IPS-NIHi7 (cell line): Measurements from ENCODE around the gene SIN3A.
A peak's percentile ranks its signal among the peaks of the same experiment; 100 is the strongest.
"Not testable (repeated sequence)": the region's sequence is repeated elsewhere in the genome, so short reads cannot be mapped to it uniquely, and the experiment has no call there.

Experiments
- DNase-seq: peaks from one replicate; pipeline ENCODE4 v3.0.0; 2012; ENCODE audit warnings: mixed read lengths; ENCODE audit errors: extremely low spot score

Gene SIN3A

GRCh38 chr15:75357976-75358673 is 93.4 kb downstream of the SIN3A start:
- DNase-seq: no peak

GRCh38 chr15:75356517-75356916 is 95.0 kb downstream of the SIN3A start:
- DNase-seq: no peak

- no peak for DNase-seq
Observed at GRCh38 chr15:75356006-75356405, 95.5 kb downstream of the SIN3A start.

GRCh38 chr15:75355369-75355768 is 96.1 kb downstream of the SIN3A start:
- DNase-seq: no peak

DNA sequence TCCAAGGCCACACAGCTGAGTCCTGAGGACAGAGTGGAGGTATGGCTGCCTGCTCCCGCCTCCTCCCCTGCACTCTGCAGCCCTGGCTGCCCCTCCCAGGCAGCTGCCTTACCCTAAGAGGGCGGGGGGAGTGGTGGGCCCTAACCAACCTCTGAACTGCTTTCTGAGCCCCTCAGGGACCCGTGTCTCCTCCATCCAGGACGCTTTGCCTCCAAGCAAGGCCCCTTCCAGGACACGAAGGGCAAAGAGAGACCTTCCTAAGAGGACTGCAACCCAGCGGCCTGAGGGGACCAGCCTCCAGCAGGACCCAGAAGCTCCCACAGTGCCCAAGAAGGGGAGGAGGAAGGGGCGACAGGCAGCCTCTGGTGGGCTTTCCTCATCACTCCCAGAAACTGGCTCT is 97.0 kb downstream of the SIN3A start:
- DNase-seq: no peak

GRCh38 chr15:75353604-75354003 is 97.9 kb downstream of the SIN3A start:
- DNase-seq: no peak

DNA sequence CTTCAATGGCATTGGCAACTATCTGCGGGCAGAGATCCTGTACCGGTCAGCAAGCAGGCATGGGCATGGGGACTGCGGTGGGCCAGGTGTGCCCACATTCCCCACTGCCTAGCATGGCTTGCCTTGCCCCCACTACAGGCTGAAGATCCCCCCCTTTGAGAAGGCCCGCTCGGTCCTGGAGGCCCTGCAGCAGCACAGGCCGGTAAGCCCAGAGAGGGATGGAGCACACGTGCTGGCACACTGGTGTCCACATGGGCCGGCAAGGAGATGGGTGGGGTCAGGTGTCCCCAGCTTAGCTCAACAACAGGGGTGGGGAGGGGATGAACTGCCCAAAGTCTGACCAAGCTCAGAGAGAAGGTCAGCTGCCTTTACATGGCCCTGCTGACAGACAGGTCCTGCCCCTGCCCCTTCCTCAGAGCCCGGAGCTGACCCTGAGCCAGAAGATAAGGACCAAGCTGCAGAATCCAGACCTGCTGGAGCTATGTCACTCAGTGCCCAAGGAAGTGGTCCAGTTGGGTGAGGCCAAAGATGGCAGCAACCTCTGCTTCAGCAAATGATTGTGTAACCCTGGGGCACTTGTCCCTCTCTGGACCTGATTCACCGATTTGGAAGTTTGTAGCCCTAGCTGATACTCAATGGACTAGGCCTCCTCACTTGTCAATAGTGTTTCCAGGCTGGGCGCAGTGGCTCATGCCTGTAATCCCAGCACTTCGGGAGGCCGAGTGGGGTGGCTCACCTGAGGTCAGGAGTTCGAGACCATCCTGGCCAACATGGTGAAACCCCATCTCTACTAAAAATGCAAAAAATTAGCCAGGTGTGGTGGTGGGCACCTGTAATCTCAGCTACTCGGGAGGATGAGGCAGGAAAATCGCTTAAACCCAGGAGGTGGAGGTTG is 99.1 kb downstream of the SIN3A start:
- no peak for DNase-seq

DNA sequence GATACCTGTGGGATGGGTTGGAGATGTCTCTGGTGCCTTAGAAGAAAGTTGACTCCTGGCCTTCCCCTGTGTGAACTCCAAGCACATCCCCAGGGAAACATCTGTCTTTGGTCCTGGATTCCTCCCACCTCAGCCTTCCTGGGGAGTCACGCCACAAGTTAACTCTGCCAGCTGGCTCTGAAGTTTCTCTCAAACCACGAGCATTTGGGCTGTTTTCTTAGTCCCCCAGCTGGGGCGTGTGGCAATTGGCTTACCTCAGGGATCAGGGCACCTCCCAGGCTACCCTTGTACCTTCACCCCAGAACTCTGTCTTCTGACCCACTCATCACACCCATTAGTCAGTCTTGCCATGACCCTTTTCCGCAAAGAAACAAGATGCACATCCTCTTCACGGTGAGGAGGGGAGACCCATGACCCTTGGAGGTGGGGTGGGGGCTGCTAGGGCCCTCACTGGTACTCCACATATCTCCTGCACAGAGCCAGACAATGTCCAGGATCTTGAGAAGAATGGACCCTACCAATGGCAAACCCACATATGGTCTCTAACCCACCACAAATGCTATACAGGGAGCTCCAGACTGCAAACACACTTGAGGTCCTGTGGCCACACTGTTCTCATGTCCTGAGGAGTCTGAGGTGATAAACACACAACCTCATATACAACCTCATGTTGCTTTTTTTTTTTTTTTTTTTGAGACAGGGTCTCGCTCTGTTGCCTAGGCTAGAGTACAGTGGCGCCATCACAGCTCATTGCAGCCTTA is 100.7 kb downstream of the SIN3A start:
- no peak for DNase-seq

DNA sequence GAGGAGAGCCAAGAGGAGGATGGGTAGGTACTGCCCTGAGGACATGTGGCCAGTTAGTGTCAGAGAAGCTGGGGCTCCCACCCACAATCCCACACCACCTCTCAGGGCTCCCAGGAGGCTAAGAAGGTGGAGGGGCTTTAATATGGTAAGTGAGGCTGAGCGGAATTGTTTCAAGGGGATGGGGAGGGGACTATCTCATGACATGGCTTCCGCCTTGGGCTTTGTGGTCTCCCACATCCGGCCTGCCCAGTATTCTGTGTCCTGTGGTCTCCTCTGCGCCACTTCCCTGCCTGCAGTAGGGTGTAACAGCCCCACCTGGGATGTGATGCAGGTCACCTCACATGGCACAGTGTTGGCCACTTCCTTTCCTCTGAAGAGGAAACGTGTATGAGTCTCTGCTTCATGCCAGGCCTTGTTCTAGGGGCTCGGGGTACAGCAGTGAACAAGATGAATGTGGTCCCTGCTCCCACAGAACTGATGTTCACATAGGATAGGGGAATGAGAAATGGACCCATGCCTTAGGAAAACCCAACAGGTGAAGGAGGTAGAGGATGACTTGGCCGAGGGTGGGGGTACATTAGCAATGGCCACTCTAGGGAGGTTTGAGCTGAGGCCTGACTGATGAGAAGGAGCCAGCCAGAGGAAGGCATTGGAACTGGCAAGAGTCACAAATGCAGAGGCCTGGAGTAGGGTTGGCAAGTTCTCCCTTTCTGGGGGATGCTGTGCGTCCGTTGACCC is 101.5 kb downstream of the SIN3A start:
- no peak for DNase-seq

DNA sequence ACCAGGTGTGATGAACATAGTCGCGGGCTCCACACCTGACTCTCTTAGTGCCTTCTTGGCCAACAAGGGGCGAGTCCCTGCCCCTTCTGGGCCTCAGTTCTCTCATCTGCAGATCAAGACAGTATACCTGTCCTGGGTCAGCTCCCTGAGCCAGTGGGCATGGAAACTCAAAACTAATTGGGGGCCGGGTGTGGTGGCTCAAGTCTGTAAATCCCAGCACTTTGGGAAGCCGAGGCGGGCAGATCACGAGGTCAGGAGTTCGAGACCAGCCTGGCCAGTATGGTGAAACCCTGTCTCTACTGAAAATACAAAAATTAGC is 102.2 kb downstream of the SIN3A start:
- DNase-seq: not testable (repeated sequence)

DNA sequence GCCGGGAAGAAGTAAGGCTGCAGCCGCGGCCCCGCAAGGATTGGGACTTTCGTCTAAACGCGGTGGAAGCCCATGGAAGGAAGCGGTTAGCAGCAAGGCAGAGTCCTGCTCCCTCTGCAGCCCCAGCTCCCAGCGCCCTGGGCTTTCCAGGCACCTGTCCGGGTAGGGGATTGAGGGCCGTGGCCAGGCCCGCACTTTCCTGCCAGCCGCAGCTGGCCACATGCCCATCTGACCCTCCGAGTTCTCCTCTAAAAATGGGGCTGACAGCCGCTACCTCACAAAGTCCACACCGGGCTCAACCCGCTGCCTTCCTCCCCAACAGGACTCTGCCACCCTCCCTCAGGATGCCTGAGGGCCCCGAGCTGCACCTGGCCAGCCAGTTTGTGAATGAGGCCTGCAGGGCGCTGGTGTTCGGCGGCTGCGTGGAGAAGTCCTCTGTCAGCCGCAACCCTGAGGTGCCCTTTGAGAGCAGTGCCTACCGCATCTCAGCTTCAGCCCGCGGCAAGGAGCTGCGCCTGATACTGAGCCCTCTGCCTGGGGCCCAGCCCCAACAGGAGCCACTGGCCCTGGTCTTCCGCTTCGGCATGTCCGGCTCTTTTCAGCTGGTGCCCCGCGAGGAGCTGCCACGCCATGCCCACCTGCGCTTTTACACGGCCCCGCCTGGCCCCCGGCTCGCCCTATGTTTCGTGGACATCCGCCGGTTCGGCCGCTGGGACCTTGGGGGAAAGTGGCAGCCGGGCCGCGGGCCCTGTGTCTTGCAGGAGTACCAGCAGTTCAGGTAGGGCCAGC is 102.7 kb downstream of the SIN3A start:
- DNase-seq: peak; percentile 45

DNA sequence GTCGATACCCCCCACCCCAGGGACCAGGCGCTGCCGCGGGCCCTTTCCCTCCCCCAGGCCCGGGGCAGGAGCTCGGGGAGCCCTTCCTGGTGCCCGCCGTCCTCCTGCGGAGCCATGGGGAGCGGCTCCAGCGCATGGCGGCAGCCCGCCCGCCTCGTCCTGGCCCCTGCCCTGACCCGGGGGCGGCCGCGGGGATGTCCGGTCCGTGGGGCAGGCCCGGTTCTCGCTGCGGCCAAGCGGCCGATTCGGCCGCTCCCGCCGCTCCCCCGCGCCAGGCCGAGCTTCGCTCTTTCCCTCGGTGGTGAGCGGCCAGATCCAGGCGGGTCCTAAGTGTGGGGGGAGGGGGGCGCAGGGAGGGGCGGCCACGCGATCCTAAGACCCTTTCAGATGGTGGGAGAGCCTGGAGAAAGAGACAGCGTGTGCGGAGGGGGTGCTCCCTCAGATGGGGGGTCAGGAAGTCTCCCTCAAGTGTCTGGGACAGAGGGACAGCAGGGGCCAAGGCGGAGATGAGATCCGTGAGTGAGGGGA is 103.4 kb downstream of the SIN3A start:
- peak; percentile 40 for DNase-seq

- peak; percentile 65 for DNase-seq
Observed at GRCh38 chr15:75347222-75348033, 104.1 kb downstream of the SIN3A start.

- DNase-seq: no peak
Observed at GRCh38 chr15:75346796-75347221, 104.7 kb downstream of the SIN3A start, which contains the start of gene NEIL1. Gene NEIL1, plus strand, starts transcription at chr15:75347039. Its CDS starts 1,867 bp downstream, at chr15:75348906.

GRCh38 chr15:75343953-75344352 is 107.5 kb downstream of the SIN3A start:
- DNase-seq: not testable (repeated sequence)

DNA sequence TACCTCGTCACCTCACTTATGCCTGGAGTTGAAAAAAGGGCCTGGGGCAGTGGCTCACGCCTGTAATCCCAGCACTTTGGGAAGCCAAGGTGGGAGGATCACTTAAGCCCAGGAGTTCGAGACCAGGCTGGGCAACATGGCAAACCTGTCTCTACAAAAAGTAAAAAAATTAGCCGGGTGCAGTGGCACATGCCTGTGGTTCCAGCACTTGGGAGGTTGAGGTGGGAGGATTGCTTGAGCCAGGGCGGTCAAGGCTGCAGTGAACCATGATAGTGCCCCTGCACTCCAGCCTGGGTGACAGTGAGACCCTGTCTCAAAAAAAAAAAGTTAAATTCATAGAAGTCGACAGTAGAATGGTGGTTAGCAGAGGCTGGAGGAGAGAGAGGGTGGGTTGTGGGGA is 109.3 kb downstream of the SIN3A start:
- DNase-seq: no peak

DNA sequence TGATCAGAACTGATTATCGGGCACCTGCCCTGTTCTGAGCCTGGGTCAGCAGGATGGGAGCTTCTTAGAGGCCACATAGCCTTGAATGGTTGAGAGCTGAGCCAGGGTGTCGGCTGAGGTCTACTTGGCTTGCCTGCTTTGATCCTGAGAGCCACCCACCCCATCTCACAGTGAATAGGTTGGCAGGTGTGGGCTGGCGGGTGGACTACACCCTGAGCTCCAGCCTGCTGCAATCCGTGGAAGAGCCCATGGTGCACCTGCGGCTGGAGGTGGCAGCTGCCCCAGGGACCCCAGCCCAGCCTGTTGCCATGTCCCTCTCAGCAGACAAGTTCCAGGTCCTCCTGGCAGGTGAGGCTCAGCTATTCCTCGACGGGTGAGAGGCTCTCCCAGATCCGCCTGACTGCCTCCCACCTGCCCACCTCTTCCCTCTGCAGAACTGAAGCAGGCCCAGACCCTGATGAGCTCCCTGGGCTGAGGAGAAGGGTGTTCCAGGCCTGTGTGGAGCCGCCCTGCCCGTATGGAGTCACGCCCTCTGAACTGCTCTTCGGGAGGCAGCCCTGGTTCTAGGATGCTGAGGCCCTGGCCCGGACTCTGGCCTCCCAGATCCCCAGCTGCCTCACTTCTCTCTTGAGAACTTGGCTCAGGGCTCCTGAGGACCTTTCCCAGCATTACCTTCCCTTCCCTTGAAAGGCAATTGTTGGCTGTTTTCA is 111.8 kb downstream of the SIN3A start:
- no peak for DNase-seq

- no peak for DNase-seq
Observed at GRCh38 chr15:75338661-75339240, 112.7 kb downstream of the SIN3A start.
